AG09319 (cell line): Measurements from ENCODE around the gene SERPINB7.

Experiments
- DNase-seq: peaks from one replicate; pipeline ENCODE4 v3.0.0-alpha.2; 2010; ENCODE audit warnings: low read depth; ENCODE audit errors: extremely low read depth
- TF ChIP-seq, protein P1 (sequence below): IDR thresholded peaks from 2 replicates; pipeline ENCODE4 v1.5.1; 2011; ENCODE audit warnings: low read depth, mild to moderate bottlenecking, inconsistent platforms, low read length, moderate library complexity

Gene SERPINB7

DNA sequence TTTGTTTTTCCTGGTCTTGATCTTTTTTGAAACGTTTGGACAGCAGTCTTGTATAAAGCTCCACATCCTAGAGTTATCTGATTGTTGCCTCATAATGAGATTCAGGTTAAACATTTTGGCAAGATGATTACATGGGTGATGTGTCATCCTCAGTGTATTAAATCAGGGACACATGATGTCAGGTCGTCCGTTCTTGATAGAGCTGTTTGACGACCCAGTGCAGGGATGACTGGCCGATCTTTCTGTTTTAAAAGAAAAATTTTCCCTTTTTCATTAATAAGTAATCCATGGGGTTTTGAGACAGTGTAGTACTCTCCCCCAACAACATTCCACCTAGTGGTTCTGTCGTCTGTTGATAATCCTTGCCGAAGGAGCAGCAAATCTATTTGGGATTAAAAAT is 67.8 kb downstream of the SERPINB7 start:
- TF ChIP-seq, protein P1, sequence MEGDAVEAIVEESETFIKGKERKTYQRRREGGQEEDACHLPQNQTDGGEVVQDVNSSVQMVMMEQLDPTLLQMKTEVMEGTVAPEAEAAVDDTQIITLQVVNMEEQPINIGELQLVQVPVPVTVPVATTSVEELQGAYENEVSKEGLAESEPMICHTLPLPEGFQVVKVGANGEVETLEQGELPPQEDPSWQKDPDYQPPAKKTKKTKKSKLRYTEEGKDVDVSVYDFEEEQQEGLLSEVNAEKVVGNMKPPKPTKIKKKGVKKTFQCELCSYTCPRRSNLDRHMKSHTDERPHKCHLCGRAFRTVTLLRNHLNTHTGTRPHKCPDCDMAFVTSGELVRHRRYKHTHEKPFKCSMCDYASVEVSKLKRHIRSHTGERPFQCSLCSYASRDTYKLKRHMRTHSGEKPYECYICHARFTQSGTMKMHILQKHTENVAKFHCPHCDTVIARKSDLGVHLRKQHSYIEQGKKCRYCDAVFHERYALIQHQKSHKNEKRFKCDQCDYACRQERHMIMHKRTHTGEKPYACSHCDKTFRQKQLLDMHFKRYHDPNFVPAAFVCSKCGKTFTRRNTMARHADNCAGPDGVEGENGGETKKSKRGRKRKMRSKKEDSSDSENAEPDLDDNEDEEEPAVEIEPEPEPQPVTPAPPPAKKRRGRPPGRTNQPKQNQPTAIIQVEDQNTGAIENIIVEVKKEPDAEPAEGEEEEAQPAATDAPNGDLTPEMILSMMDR, result no peak
- no peak for DNase-seq

DNA sequence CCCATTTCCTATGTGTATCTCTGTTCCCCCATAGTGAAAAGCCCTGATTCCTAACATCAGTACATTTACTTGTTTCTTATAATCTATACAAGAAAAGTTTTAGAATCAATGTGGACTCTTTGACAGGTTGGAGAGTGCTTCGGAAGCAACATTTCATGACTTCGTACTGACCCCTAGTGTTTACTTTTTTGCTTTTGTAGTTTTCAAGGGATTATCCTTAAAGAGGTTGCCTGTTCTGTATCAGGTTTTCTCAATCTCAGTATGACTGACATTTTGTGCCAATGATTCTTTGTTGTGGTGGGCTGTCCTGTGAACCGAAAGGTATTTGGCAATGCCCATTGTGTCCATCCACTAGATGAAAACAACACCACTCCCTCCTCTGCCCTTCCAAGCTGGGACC is 69.0 kb downstream of the SERPINB7 start:
- TF ChIP-seq, protein P1, result peak; percentile 53
- DNase-seq, result peak; percentile 15

DNA sequence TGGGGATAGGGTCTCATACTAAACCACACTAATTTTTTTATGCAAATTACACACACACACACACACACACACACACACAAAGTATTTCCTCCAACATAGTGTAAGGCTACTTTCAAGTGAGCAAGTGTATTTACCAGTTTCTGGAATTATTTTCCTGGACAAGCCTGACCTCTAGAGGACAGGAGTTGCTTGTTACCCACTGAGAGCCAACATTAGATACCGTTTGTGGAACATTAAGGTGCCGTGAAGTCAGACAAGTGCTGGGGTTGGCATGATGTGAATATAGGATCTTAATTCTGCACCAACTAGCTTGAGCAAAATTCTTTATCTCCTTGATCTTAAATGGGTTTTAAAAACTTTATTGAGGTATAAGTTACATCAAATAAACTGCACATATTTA is 72.9 kb downstream of the SERPINB7 start:
- TF ChIP-seq, protein P1, result peak; percentile 68
- peak; percentile 23 for DNase-seq

DNA sequence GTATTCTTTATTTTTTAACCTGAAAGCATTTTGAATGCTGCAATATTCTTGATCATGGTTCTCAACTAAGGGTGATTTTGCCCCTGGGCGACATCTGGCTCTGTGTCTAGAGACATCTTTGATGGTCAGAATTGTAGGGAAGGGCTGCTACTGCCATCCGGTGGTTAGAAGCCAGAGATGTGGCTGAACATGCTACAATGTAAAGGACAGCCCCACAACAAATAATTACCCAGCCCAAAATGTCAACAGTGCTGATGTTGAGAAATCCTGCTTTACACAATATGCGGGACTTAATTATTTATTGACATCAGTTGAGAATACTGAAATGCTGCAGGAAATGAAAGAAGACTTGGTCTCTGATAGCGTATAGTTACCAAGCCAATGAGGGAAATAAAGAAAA is 74.8 kb downstream of the SERPINB7 start:
- TF ChIP-seq, protein P1, result peak; percentile 43
- no peak for DNase-seq

DNA sequence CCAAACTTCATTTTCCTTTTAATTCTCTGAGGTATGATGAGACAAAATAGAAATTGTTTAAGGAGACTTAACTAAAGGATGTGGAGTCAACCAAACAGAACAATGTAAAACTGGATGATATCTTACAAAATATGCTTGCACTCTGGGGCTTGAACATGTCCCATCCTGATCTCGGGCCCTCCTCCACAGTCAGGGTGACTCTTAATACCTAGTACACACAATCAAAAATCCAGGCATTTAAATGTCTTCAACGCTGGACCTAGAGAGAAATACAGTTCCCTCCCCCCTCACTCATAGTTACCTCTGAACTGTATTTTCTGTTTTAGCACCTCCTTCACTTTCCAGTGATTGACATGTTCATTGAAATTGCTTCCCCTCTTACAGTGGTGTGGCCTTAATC is 75.4 kb downstream of the SERPINB7 start:
- TF ChIP-seq, protein P1, result no peak
- DNase-seq, result no peak
